GM19023 (cell line): ENCODE results near the gene DNAL4.

Experiments
- ATAC-seq: cut with Tn5 transposase; IDR thresholded peaks from one replicate; pipeline ENCODE4 v1.9.1; 2021; ENCODE audit warnings: mild to moderate bottlenecking, moderate library complexity; ENCODE audit not compliant: unreplicated experiment

The DNAL4 gene

DNA sequence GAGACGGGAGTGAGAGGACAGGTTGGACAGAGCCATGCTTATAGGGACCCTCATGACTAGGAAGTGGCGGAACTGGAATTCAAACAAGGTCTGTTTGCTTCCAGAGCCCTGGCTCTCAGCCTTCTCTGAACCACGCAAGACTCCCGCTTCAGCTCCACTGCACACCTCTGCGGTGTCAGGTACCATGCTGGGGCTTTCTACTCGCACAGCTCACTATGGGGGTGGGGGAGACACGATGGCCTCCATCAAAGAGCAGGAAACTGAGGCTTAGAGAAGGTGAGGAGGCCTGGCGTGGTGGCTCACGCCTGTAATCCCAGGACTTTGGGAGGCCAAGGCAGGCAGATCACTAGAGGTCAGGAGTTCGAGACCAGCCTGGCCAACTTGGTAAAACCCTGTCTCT is 52.4 kb downstream of the DNAL4 start:
- ATAC-seq: no peak

DNA sequence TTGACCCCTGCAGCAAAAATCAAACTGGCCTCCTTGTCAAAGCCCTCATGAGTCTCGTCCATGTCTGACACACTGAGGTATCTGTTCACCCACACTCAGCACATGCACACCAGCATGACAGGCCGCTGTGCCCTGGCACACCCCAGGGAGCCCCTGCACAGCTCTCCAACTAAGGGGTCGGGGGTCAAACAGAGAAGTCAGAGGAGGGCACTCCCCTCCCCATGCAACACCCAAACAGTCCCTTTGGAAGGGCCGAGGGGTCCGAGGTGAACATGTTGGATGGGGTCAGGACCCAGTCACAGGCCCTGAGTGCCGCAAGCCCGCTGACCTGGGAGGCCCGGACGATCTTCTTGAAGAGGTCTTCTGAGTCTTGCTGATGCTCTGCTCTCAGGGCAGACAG is 52.8 kb downstream of the DNAL4 start:
- no peak for ATAC-seq

DNA sequence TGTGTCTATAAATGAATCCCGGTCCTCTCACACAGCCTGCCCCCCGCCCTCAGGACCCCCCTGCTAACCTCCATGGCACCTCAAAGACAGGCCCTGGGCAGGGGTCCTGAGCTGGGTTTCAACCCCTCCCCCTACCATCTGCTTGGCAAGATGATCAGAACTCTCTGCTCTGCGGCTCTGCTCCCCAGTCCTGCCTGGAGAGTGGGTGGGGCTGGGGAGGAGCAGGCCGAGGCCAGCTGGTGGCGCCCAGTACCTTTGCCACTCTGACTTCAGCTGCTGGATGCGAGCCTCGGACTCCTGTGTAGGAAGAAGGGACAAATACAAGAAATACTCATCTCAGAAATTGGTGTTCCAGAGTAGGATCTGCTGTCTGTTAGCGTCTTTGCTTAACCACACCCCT is 53.2 kb downstream of the DNAL4 start:
- no peak for ATAC-seq

DNA sequence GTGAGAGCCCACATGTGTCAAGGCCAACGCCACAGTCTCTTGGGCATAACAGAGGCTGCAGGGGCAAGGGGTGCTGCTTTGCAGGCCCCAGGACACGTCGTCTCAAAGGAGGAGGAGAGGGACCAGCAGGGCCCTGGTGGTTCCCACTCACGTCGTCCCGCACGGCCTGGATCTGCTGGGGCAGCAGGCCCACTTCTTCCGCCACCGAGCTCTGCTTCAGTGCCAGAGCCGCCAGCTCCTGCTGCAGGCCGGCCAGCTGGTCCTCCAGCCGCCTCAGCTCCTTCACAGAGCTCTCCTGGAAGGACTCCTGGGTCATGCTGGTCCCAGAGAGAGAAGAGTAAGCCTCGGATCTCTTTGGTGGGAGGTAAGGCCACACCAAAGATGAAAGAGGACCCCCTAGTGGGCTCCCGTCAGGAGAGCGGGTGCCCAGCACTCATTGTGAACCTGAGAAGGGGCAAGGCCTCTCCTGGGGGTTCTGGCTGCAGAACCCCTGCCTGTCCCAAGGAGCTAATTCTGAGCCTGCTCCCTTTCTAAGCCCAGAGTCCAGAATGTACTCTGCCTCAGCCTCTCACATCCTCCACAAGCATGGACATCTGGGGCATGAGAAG is 53.7 kb downstream of the DNAL4 start:
- no peak for ATAC-seq

DNA sequence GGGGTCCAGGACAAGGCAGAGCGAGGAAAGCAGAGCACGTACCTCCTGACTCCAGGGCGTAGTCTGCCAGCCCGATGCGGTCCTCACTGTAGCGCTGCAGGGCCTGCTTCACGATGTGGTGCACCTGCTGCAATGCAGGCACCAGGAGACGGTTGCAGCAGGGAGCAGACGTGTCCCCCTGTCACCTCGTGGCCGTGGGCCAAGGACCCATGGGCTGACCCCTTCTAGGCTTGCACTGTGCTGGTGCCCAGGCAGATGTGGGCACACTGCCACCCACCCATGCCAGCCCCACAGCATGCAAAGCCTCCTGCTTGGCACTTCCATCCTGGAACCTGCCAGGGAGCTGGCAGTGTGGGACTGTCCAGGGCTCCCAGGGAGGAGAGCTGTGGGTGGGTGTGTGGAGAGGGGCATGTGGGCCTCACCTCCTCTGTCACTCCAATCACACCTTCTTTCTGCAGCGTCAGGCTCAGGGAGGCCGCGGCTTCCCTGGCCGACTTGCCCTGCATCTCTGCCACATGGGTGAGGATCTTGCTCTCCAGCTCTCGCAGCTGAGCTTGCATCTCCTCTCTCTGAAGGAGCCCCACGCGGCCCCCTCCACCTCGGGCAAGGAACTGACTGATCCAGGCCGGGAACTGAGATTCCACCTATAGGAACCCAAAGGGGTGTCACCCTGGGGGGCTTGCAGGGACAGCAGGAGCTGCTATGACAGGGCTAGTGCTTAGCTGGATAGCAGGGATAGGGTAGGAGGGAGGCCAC is 54.5 kb downstream of the DNAL4 start:
- no peak for ATAC-seq

DNA sequence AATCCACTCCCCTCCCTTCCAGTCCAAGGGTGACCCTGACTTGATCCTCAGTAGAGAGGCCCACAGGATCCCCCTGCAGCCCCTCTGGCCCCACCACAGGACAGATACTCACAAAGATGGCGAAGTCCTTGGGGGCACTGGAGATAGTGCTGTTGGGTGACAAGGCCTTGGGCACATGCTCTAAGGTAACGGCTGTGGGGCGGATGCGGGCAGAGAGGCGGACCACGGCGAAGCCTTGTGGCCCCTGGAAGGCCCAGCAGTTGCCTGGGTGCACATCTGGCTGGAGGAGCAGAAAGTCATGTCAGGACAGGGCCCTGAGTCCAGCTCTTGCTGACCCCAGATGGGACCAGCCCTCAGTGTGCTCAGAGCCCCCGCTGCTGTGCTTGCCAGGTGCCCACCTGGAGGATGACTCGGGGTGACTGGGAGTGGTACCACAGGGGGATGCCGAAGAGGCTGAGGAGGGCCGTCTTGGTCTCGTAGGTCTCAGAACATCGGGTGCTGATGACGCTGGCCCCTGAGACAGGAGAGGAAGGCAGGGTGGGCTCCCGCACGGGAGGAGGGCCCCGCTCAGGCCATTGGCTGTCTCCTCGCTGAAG is 55.4 kb downstream of the DNAL4 start:
- no peak for ATAC-seq

DNA sequence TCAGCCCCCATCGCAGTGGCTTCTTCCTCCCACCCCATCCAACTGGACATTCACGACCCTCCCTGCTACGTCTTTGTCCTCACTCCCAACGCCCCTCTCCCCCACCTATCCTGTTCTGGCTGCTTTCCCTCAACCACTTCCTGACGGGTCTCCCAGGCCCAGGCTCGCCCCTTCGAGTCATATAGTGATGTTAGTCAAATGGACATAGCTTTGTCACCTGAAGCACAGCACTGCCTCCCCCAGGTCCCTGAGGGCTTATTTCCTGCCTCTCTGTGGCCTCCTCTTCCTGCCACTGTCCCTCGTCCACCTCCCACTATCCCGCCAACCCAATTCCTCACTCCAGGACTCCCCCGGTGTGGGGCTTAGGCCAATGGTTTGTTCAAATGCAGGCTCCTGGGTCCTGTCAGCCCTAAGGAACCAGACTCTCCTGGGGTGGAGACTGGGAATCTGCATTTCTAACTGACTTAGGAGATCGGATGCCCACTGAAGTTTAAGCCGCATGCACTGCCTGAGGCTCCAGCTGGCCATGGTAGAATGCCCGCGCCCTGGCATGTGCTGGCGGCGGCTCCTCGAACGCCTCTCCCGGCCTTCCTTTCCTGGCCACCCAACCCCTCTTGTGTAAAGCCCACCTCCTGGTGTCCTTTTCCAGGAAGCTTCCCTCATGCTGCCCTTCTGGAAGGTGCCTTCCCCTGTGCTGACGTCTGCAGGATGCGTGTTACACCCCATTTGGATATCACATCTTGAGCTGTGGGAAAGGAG is 56.5 kb downstream of the DNAL4 start:
- ATAC-seq: no peak

DNA sequence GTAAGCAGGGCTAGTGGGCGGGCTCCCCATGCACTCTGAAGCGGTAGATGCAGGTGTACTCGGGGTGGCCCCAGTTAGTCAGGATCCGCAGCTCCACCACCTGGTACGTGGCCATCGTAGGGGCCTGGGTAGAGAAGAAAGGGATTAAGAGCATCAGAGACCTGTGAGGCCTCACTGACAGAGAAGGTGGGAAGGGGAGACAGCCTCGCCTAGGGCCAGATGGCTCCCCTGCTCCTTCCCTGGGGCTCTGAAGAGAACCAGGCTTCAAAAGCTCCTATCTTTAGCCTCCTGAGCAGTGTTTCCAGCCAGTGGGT is 57.7 kb downstream of the DNAL4 start:
- no peak for ATAC-seq

DNA sequence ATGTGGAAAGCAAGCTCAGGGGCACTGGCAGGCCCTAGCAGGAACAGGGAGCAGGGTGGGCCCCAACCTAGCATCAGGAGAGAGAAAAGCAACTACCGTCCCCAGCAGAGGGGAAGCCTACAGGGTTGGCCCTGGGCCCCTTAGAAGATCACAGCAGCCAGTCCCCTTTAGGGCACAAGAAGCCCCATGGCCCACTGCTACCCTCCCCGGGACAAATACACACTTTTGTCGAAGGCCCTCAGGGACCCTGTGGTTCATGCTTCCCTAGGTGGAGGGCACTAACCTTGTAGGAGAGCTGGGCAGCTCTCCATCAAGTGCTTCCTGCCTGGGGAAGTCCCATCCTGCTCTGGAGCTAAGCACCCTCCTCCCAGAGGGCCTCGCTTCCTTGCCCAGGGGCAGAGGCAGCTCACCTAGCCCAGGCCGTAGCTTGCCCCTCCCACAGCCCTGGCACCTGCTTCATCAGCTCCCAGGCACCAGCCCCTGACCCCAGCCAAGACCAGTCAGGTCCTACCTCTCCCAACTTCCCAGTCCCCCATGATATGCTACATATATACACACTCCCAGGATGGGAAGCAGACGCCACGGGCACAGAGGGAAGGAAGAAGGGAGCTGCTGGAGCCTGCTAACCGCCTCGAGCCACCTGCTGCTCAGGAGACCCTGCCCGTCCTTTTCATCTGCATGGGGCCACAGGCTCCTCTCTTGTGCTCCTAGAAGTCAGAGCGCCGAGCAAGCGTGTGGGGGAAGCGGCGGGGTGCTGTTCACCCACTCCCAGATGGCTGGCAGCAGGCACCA is 58.3 kb downstream of the DNAL4 start:
- ATAC-seq: no peak

DNA sequence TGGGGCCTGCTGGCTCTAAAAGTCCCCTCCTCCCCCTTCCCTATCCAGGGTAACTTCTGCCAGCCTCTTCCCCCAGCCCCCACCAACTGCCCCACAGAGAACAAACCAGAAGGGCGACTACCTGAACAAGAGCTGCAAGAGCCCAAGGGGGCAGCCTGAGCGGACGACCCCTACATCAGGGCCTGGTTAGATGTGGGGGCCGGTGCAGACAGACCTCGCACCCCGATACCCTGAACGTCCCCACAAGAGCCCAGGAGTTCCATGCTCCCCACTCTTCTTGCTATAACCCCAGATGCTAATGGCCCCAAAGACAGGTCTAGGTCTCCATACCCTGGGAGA is 58.8 kb downstream of the DNAL4 start:
- no peak for ATAC-seq

DNA sequence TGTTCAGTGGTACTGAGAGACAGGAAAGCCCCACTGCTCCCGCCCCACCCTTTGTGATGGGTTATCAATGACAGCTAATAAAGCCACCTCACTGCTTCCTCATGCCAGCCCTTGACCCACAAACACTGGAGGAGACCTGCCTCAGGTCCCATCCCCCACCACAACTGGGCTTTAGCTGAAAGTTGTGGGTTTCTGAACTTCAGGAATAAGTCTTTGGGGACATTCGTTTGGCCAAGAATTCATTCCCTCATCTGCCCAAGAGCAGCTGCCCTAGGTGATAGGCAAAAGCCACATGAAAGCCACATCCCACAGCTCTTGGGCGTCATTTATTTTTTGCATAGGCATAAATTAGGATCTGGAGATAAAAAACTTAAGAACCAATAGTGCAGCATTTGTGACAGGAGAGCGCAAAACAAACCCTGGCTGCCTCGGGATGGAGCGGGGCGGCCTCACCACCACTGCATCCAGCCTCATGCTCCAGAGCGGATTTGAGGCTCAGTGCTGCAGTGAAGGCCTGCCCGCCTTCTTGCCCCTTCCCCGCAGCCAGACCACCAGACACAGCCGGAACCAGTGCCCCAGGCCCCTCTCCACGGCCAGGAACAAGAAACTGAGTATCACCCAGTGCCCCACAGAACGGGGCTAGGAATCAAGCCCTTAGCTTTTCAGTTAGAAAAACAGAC is 59.4 kb downstream of the DNAL4 start:
- ATAC-seq: no peak

DNA sequence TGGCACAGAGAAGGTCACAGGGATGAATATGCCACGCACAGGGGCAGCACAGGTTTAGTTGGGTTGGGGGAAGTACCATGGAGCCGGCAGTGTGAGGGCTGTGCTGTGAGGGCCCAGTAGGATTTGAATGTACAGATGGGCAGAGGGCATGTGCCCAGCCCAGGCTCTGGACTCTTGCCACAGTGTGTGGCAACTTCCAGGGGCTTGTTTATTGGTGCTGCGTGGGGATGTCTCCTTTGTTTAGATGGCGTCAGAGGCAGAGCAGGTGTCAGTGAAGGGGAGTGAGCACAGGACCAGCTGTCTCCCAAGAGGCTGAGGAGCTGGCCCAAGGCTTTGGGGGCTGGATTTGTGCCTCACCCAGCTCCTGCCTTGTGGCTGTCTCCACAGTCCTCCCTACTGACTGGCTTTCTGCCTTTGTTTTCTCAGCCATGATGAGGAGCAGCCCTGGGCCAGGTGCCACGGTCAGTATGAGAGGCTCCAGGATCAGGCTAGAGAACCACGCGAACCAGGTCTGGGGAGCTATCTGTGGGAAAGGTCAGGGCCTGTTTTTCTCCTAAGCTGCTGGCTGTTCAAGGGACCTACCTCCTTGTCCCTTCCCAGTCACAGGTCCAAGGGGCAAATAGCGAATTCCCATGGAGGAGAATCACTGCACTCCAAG is 60.1 kb downstream of the DNAL4 start:
- no peak for ATAC-seq

DNA sequence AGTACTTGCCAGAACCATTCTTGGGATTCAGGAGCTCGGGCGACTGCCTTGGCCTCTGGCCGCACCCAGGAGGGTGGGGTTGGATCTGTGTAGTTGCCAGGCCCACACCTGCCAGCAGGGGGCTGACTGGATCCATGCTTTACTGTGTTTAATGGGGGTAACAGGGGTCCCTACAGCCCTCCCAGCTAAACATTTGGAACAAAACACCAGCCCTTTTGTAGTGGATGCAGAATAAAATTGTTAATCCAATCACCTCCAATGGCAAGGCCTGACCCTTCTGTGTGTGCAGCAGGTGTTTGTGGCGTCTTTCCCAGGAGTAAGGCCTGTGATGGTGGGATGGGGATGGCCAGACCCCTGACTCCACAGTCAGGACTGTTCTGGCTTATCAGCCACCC is 60.6 kb downstream of the DNAL4 start:
- no peak for ATAC-seq

DNA sequence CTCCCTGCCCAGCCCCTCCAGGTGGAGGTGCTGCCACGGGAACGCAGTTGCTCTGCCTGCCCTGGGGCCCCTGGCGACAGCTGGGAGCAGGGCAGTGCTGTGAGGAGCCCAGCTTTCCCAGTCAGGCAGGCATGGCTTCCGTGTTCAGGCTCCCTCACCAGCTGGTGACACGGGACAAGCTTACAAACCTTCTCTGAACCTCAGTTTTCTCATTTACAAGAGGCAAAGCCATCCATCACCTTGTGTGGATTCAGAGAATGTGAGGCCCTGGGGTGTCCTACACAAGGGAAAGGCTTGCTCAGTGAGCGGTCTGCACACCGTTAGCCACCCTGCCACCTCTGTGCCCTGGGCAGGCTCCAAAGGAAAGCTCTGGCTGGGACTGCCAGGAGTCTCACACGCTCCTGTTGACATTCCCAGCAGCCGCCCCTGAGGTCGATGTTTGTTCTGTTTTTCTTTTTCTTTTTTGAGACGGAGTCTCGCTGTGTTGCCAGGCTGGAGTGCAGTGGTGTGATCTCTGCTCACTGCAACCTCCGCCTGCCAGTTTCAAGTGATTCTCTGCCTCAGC is 61.6 kb downstream of the DNAL4 start:
- ATAC-seq: no peak

DNA sequence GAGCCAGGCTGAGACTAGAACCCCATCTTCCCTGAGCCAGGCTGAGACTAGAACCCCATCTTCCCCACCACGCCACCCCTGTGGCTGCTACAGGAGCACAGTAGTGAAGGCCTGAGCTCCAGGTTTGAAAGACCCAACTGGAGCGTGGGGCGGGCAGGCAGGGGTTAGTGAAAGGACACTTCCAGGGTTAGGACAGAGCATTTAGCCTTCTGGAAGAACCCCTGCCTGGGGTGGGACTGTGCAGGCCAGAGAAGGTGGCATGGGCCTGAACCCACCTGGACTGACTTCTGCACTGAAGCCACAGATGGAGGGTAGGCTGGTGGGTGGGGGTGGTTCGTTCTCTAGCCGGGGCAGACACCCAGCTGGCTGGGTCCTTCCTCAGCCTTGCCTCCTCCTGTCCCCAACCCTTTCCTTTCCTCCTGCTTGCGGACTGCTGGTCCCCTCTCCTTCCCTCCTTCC is 62.2 kb downstream of the DNAL4 start:
- ATAC-seq: no peak

DNA sequence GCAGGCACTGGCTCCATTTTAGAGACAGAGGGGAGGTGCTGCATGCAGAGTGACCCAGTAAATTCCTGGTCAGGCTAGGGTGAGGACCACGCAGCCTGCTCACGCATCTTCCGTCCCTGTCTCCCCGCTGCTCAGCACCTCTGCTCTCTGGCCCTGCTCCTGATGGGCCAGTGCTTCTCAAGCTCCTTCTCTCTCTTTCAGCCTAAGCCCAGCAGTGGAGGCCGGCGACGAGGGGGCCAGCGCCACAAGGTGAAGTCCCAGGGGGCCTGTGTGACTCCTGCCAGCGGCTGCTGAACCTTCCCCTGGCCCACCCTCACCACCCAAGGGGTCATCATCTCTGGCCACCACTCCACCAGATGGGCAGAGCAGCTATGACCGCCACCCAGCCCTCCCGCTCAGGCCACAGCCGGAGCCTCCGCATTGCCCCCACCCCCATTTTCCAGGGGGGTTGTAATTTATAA is 63.5 kb downstream of the DNAL4 start:
- ATAC-seq: no peak

DNA sequence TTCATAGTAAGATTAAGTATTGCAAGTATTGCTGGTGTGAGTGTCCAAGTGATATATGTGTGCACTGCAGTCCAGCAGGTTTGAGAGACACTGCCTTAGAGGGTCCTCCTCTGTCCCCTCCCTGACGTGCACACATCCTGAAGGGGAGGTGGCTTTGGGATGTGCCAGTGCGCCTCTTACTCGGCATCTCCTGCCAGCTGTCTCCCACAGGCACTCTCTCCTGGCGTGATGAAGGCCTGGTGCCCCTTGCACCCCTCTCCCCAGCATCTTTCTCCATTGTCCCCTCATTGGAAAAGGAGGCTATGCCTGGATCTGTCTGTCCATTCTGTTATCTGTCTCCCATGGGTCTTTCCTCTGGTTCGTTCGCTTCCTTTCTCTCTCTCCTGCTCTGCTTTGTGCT is 64.0 kb downstream of the DNAL4 start:
- ATAC-seq: no peak

DNA sequence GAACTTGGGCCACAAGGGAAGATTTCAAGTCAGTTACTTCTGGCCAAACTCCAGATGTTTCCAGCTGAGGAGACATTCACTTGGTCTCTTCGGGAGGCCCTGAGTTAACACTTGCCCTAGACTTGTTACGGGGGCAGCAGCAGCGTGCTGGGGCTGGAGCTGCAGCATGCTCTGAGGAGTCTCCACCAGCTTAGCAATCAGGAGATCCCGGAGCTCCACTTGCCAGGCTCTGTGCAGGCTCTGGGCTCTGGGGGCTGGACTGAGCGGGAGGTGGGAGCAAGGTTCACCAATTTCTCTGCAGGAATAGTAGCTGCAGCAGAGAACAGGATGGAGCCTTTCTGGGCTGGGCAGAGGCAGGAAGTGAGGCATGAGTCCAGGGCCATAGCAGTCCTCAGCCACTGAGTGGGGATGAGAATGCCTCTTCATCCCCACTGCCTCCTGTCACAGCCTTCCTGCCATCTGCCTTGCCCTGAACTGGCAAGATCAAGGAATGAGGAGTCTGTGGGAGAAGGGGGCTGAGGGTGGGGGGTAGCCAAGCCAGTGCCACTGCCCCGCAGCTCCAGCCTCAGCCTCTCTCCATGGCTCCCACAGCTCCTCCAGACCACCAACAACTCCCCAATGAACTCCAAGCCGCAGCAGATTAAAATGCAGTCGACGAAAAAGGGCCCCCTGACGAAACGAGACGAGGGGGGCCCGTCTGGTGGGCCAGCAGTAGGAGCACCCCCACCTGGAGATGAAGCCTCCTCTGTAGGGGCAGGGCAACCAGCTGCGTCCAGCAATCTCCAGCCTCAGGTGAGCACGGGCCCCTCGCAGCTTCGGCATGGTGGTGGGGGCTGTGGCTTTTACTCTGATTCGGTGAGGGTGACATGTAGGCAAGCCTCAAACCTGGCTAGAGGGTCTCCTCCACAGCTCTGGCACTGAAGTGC is 64.8 kb downstream of the DNAL4 start:
- ATAC-seq: no peak
